ENCODE results near the gene CAPNS2.

CAPNS2 gene

GRCh38 chr16:55566432-55567175, at the start of gene CAPNS2:
Gene CAPNS2, plus strand, starts transcription at chr16:55566684. Its CDS starts 73 bp downstream, at chr16:55566757.
- DNase-seq (ENCODE audit: low read depth), result no peak

- no peak for DNase-seq (ENCODE audit: low read depth)
These were observed 44.7 kb upstream of the CAPNS2 start for GRCh38 chr16:55521792-55522191.

GRCh38 chr16:55526441-55526840, 40.0 kb upstream of the CAPNS2 start:
- no peak for DNase-seq (ENCODE audit: low read depth)

GRCh38 chr16:55527885-55528284, 38.6 kb upstream of the CAPNS2 start:
- no peak for DNase-seq (ENCODE audit: low read depth)

GRCh38 chr16:55529018-55529417, 37.5 kb upstream of the CAPNS2 start:
- DNase-seq (ENCODE audit: low read depth), result no peak

- no peak for DNase-seq (ENCODE audit: low read depth)
These were observed 36.1 kb upstream of the CAPNS2 start for GRCh38 chr16:55530316-55530856.

GRCh38 chr16:55532227-55532626, 34.3 kb upstream of the CAPNS2 start:
- no peak for DNase-seq (ENCODE audit: low read depth)

- no peak for DNase-seq (ENCODE audit: low read depth)
These were observed 31.7 kb upstream of the CAPNS2 start for GRCh38 chr16:55534756-55535155.

GRCh38 chr16:55539049-55539448, 27.4 kb upstream of the CAPNS2 start:
- DNase-seq (ENCODE audit: low read depth), result peak; percentile 25

GRCh38 chr16:55539488-55539887, 27.0 kb upstream of the CAPNS2 start:
- DNase-seq (ENCODE audit: low read depth), result no peak

GRCh38 chr16:55540221-55540620, 26.3 kb upstream of the CAPNS2 start:
- DNase-seq (ENCODE audit: low read depth), result no peak

- DNase-seq (ENCODE audit: low read depth), result peak; percentile 61
These were observed 23.9 kb upstream of the CAPNS2 start for GRCh38 chr16:55542459-55543082.

GRCh38 chr16:55543472-55543871, 23.0 kb upstream of the CAPNS2 start:
- peak; percentile 27 for DNase-seq (ENCODE audit: low read depth)

GRCh38 chr16:55552621-55553020, 13.9 kb upstream of the CAPNS2 start:
- peak; percentile 91 for DNase-seq (ENCODE audit: low read depth)

- DNase-seq (ENCODE audit: low read depth), result peak; percentile 42
These were observed 11.0 kb upstream of the CAPNS2 start for GRCh38 chr16:55555436-55555835.

GRCh38 chr16:55557186-55557585, 9.3 kb upstream of the CAPNS2 start:
- DNase-seq (ENCODE audit: low read depth), result no peak

- DNase-seq (ENCODE audit: low read depth), result no peak
These were observed 7.3 kb upstream of the CAPNS2 start for GRCh38 chr16:55559233-55559632.

GRCh38 chr16:55559933-55560516, 6.5 kb upstream of the CAPNS2 start:
- no peak for DNase-seq (ENCODE audit: low read depth)

- no peak for DNase-seq (ENCODE audit: low read depth)
These were observed 5.1 kb upstream of the CAPNS2 start for GRCh38 chr16:55561319-55561848.

- DNase-seq (ENCODE audit: low read depth), result no peak
These were observed 3.5 kb upstream of the CAPNS2 start for GRCh38 chr16:55562936-55563335.

GRCh38 chr16:55563797-55564196, 2.7 kb upstream of the CAPNS2 start:
- DNase-seq (ENCODE audit: low read depth), result no peak

- no peak for DNase-seq (ENCODE audit: low read depth)
These were observed 1.4 kb upstream of the CAPNS2 start for GRCh38 chr16:55565086-55565485.

GRCh38 chr16:55567382-55567781, 898 bp downstream of the CAPNS2 start:
- DNase-seq (ENCODE audit: low read depth), result peak; percentile 80

All from amniotic epithelial cell (primary cell).